Breast epithelium (tissue), 4 donors: ENCODE data around the gene A1BG. TPM values are rescaled to one million over a fixed set of nuclear protein-coding genes. Genes with fewer than 3 reads are reported as not detected.

Experiments used
- DNase-seq, 2 donors: peaks; one replicate each; pipeline ENCODE4 v3.0.0-alpha.2; 2019; ENCODE audit warnings: low spot score in 2 of 2
- H3K27ac ChIP-seq, 2 donors: fragments of 200-600 bp; sonication (generic) in 1 of 2; one replicate each; pipeline ENCODE4 v1.5.1; 2016 to 2019; ENCODE audit warnings: mild to moderate bottlenecking in 1 of 2
- H3K27me3 ChIP-seq, 2 donors: fragments of 200-600 bp; sonication (generic) in 1 of 2; one replicate each; pipeline versions ENCODE4 v1.5.1 to v1.6.0; 2017 to 2019; ENCODE audit warnings: control low read depth in 1 of 2, mild to moderate bottlenecking in 1 of 2
- H3K36me3 ChIP-seq: fragments of 200-600 bp; one replicate; pipeline ENCODE4 v1.5.1; 2019
- H3K4me1 ChIP-seq, 2 donors: fragments of 200-600 bp; sonication (generic); one replicate each; pipeline ENCODE4 v1.5.1; 2016 to 2019; ENCODE audit warnings: control low read depth in 1 of 2
- H3K4me3 ChIP-seq, 3 donors: fragments of 200-600 bp; sonication (generic); 1 replicate in 2 of 3; 2 replicates in 1 of 3; pipeline ENCODE4 v1.5.1; 2016 to 2019; ENCODE audit warnings: mild to moderate bottlenecking in 3 of 3, moderate library complexity in 2 of 3
- H3K9me3 ChIP-seq, 2 donors: fragments of 200-600 bp; sonication (generic) in 1 of 2; one replicate each; pipeline ENCODE4 v1.5.1; 2016 to 2019; ENCODE audit warnings: control low read depth in 1 of 2
- POLR2A ChIP-seq: fragments of 450-650 bp; IDR thresholded peaks from one replicate; pipeline ENCODE4 v1.6.1; 2016; ENCODE audit warnings: antibody characterized with exemption, mild to moderate bottlenecking, moderate library complexity
- POLR2AphosphoS5 ChIP-seq, 3 donors: sonication (generic); formaldehyde crosslinking; IDR thresholded peaks; one replicate each; pipeline ENCODE4 v1.6.1; 2017; ENCODE audit warnings: antibody characterized with exemption in 3 of 3
- intact Hi-C: fragments of 100-400 bp; cut with DNase I; formaldehyde crosslinking; loops from one replicate; pipeline ENCODE4 v1.15.1; 2023; ENCODE audit warnings: low total_unique reads
- total RNA-seq, 3 donors: library from RNA; depleted of rRNA; stranded (reverse); fragments of >200 nt; gene quantifications; one replicate each; pipeline ENCODE4 v1.1.0, GENCODE V29; 2016
- TF ChIP-seq, protein P1 (sequence below), 3 donors: fragments of 450-650 bp; IDR thresholded peaks; one replicate each; pipeline ENCODE4 v1.5.1; 2016 to 2017; ENCODE audit warnings: antibody characterized with exemption in 3 of 3, mild to moderate bottlenecking in 3 of 3, moderate library complexity in 3 of 3

A1BG gene
- total RNA-seq, 3 donors from 2014 or later: 40.6 to 42.7 (median 42.6) TPM

DNA sequence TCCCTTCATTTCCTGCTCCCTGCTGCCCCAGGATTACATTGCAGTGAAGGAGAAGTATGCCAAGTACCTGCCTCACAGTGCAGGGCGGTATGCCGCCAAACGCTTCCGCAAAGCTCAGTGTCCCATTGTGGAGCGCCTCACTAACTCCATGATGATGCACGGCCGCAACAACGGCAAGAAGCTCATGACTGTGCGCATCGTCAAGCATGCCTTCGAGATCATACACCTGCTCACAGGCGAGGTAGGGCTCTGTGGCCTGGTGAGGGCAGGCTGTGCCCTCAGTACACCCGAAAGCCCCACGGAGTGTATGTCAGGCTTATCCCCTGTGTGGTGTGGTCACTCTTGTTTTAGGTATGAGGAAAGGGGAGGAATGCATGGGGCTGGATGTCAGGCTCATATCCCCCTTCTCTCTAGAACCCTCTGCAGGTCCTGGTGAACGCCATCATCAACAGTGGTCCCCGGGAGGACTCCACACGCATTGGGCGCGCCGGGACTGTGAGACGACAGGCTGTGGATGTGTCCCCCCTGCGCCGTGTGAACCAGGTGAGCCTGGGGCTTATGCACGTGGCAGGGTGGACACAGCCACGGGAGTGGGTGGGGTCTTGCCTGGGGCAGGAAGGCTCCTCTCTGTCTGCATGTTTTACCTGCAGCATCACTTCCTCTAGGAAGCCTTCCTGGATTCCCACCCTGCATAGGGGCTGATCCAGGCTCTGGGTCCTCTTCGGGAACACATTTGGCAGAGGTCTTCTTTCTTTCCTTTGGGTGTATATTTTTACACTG lies 39.8 kb upstream of the A1BG start:
- Histone ChIP-seq H3K4me3 (no peak overlapping the region), H3K36me3 (no peaks in the 10 kb centered on the region), H3K27me3 (peaks cover 0 to 14% of the 10 kb centered on the region in 2 donors), H3K4me1 (peaks cover under 1 to 8% of the 10 kb centered on the region in 2 donors), H3K9me3 (no peaks in the 10 kb centered on the region), H3K27ac (no peak overlapping the region)
- TF ChIP-seq, protein P1, sequence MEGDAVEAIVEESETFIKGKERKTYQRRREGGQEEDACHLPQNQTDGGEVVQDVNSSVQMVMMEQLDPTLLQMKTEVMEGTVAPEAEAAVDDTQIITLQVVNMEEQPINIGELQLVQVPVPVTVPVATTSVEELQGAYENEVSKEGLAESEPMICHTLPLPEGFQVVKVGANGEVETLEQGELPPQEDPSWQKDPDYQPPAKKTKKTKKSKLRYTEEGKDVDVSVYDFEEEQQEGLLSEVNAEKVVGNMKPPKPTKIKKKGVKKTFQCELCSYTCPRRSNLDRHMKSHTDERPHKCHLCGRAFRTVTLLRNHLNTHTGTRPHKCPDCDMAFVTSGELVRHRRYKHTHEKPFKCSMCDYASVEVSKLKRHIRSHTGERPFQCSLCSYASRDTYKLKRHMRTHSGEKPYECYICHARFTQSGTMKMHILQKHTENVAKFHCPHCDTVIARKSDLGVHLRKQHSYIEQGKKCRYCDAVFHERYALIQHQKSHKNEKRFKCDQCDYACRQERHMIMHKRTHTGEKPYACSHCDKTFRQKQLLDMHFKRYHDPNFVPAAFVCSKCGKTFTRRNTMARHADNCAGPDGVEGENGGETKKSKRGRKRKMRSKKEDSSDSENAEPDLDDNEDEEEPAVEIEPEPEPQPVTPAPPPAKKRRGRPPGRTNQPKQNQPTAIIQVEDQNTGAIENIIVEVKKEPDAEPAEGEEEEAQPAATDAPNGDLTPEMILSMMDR (IDR thresholded peaks at IDR 0.05): no peak
- TF ChIP-seq POLR2A (no peak), POLR2AphosphoS5 (IDR thresholded peaks at IDR 0.05) (no peak)
- intact Hi-C loops: no loop called here
- DNase-seq: no peak

- Histone ChIP-seq H3K4me1 (peaks cover 12 to 16% of the 10 kb centered on the region in 2 donors), H3K4me3 (peak overlapping the region; percentile 68 to 87 (median 86)), H3K36me3 (no peaks in the 10 kb centered on the region), H3K9me3 (no peaks in the 10 kb centered on the region), H3K27me3 (no peaks in the 10 kb centered on the region), H3K27ac (no peak overlapping the region)
- intact Hi-C loops: no loop called here
- no peak for DNase-seq
- TF ChIP-seq POLR2A: no peak
Observed at GRCh38 chr19:58388175-58388526, 34.9 kb upstream of the A1BG start.

- H3K27ac ChIP-seq: peak overlapping the region; percentile 94 to 97
- H3K9me3 ChIP-seq: no peaks in the 10 kb centered on the region
- H3K27me3 ChIP-seq: no peaks in the 10 kb centered on the region
- no peak for TF ChIP-seq POLR2A
- intact Hi-C loops: no loop called here
- H3K4me1 ChIP-seq: peaks cover 12 to 16% of the 10 kb centered on the region in 2 donors
- H3K36me3 ChIP-seq: no peaks in the 10 kb centered on the region
- no peak for DNase-seq
- peak overlapping the region; percentile 68 to 87 (median 86) for H3K4me3 ChIP-seq
Observed at GRCh38 chr19:58387338-58388174, 34.3 kb upstream of the A1BG start.

GRCh38 chr19:58386576-58387337 lies 33.5 kb upstream of the A1BG start, which contains the start of gene RPS5:
Gene RPS5 (plus strand): TSS chr19:58387269. CDS start chr19:58388138, 869 bp downstream.
- no peaks in the 10 kb centered on the region for H3K36me3 ChIP-seq
- peak within 1 kb of the TSS; percentile 68 to 87 (median 86) for H3K4me3 ChIP-seq
- TF ChIP-seq POLR2AphosphoS5 (IDR thresholded peaks at IDR 0.05) (peak; percentile 84 to 94 (median 87)), POLR2A (peak; percentile 66)
- TF ChIP-seq, protein P1 (IDR thresholded peaks at IDR 0.05): peak in 2 of 3 donors; percentile 13 to 15
- H3K27ac ChIP-seq: peak within 1 kb of the TSS; percentile 94 to 97
- DNase-seq: peak; percentile 95 to 97
- intact Hi-C loops: no loop called here
- H3K27me3 ChIP-seq: no peaks in the 10 kb centered on the region
- H3K9me3 ChIP-seq: no peaks in the 10 kb centered on the region
- H3K4me1 ChIP-seq: peaks cover 12 to 21% of the 10 kb centered on the region in 2 donors

DNA sequence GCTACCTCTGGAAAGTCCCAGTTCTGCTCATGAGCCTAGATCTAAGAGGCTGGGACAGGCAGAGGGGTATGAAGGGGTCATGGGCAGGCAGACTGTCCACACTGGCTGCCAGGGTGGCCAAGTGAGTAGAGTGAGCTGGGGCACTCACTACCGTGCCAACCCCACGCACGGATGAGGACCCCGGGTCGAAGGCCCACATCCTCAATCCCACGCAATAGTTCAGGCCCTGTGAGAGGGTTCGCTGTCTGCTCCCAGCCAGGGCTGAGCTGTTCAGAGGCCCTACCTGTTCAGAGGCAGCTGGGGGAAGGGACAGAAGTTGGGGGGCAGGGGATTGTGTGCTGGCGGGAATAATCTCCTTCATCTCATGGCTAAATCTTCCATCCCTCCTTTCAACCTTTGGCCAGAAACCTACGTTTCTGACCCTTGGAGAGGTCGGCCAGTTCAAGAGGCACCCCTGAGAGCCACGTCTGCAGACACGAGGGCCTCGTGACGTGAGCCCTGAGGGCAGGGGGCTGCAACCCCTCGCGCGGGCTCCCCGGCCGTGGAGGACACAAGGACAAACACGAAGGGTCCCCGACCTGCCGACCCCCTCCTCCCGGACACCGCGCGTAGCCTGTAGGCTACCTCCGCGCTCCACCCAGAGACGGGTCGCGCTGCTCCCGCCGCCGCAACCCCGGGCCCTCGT lies 32.7 kb upstream of the A1BG start:
- DNase-seq: no peak
- Histone ChIP-seq H3K4me1 (peaks cover 12 to 22% of the 10 kb centered on the region in 2 donors), H3K27me3 (no peaks in the 10 kb centered on the region), H3K36me3 (no peaks in the 10 kb centered on the region), H3K27ac (peak overlapping the region; percentile 94 to 97), H3K9me3 (no peaks in the 10 kb centered on the region), H3K4me3 (peak overlapping the region; percentile 68 to 87 (median 86))
- intact Hi-C loops: no loop called here
- no peak for TF ChIP-seq POLR2A
- TF ChIP-seq POLR2AphosphoS5 (IDR thresholded peaks at IDR 0.05): no peak
- TF ChIP-seq, protein P1 (IDR thresholded peaks at IDR 0.05): no peak
